GM12878 (cell line): ENCODE measurements around the gene SLC4A2. TPM values are rescaled to one million over a fixed set of nuclear protein-coding genes. Genes with fewer than 3 reads are reported as not detected.

Experiments
- ATAC-seq: fragments of 200-7000 bp; cut with Tn5 transposase; 3 replicates; pipeline ENCODE4 v1.9.1; 2020; ENCODE audit warnings: mild to moderate bottlenecking, moderate library complexity
- BruUV-seq: library from RNA; stranded (reverse); fragments of 400-500 nt; replicated peaks from 2 replicates; lab custom pipeline; 2021; lab: Mats Ljungman, UMichigan
- CTCF ChIA-PET: fragments of 300-600 bp; sonication (Branson Sonifier 250); formaldehyde crosslinking; extraction: SDS; loops from one replicate; lab custom pipeline; 2021; ENCODE audit warnings: inconsistent platforms; lab: Yijun Ruan, JAX
- POLR2A ChIA-PET: fragments of 350-600 bp; formaldehyde crosslinking; extraction: SDS; loops from one replicate; lab custom pipeline; 2021; ENCODE audit warnings: inconsistent platforms; lab: Charles Lee
- RAD21 ChIA-PET: fragments of 300-600 bp; sonication (Branson Sonifier 250); formaldehyde crosslinking; loops from one replicate; lab custom pipeline; 2023; ENCODE audit warnings: antibody characterized with exemption; ENCODE audit not compliant: unreplicated experiment; lab: Charles Lee
- SMC1A ChIA-PET: fragments of 300-600 bp; sonication (Branson Sonifier 250); formaldehyde crosslinking; loops from one replicate; lab custom pipeline; 2023; ENCODE audit not compliant: unreplicated experiment, uncharacterized antibody; lab: Charles Lee
- DNase-seq: peaks from one replicate; pipeline ENCODE4 v3.0.0-alpha.2; 2011; ENCODE audit warnings: low read depth, low spot score
- FAIRE-seq: peaks from 3 replicates; lab custom pipeline; 2011; peaks lifted over from hg19 to GRCh38; lab: Jason Lieb, UNC
- H2AFZ ChIP-seq: 2 replicates; pipeline ENCODE4 v1.6.0; 2011; ENCODE audit warnings: low read depth, low read length, control low read depth; ENCODE audit not compliant: control insufficient read depth
- H3K27ac ChIP-seq: 2 replicates; pipeline ENCODE4 v1.5.1; 2011; ENCODE audit warnings: control low read depth; ENCODE audit not compliant: control insufficient read depth, insufficient read depth
- H3K27me3 ChIP-seq, 2 experiments: replicated peaks in 1 of 2; 2 replicates each; pipeline versions ENCODE4 v1.6.0 to v1.6.1; 2011; ENCODE audit warnings: low read length in 1 of 2; ENCODE audit not compliant: control insufficient read depth in 2 of 2, insufficient read depth in 2 of 2
- H3K36me3 ChIP-seq, 2 experiments: 2 replicates each; pipeline ENCODE4 v1.5.1; 2011; ENCODE audit warnings: low read length in 1 of 2; ENCODE audit not compliant: control insufficient read depth in 2 of 2, insufficient read depth in 2 of 2
- H3K4me1 ChIP-seq: 2 replicates; pipeline ENCODE4 v1.6.1; 2011; ENCODE audit warnings: mild to moderate bottlenecking, low read length, moderate library complexity, mixed read lengths; ENCODE audit not compliant: control insufficient read depth, insufficient read depth
- H3K4me2 ChIP-seq: 2 replicates; pipeline ENCODE4 v1.6.0; 2011; ENCODE audit warnings: control low read depth; ENCODE audit not compliant: control insufficient read depth, insufficient read depth
- H3K4me3 ChIP-seq: fragments of 200-600 bp; sonication (generic); 2 replicates; pipeline ENCODE4 v1.5.1; 2016
- H3K79me2 ChIP-seq: 2 replicates; pipeline ENCODE4 v1.6.0; 2011; ENCODE audit warnings: low read length; ENCODE audit not compliant: control insufficient read depth, insufficient read depth
- H3K9ac ChIP-seq: 2 replicates; pipeline ENCODE4 v1.8.0; 2011; ENCODE audit warnings: low read length, control low read depth, mixed read lengths; ENCODE audit not compliant: control insufficient read depth, insufficient read depth
- H3K9me3 ChIP-seq: replicated peaks from 3 replicates; pipeline ENCODE4 v1.5.1; 2011; ENCODE audit warnings: mild to moderate bottlenecking, low read length; ENCODE audit not compliant: control insufficient read depth, insufficient read depth
- H4K20me1 ChIP-seq: 2 replicates; pipeline ENCODE4 v1.6.0; 2011; ENCODE audit not compliant: control insufficient read depth, insufficient read depth
- E2F8 ChIP-seq: fragments of 450-650 bp; IDR thresholded peaks from 2 replicates; pipeline ENCODE4 v1.6.1; 2018; ENCODE audit warnings: mild to moderate bottlenecking, low read depth, moderate library complexity; ENCODE audit not compliant: partially characterized antibody
- EGR1 ChIP-seq, 2 experiments: IDR thresholded peaks; 1 replicate in 1 of 2; 2 replicates in 1 of 2; pipeline ENCODE4 v1.6.1; 2011 to 2012; ENCODE audit warnings: low read depth in 2 of 2, low read length in 2 of 2, borderline replicate concordance in 1 of 2, mild to moderate bottlenecking in 1 of 2, moderate library complexity in 1 of 2
- HDAC2 ChIP-seq: fragments of 200-600 bp; sonication (generic); IDR thresholded peaks from 2 replicates; pipeline ENCODE4 v1.6.1; 2017
- HSF1 ChIP-seq: fragments of 150-350 bp; IDR thresholded peaks from 2 replicates; pipeline ENCODE4 v1.6.1; 2014; ENCODE audit warnings: mild to moderate bottlenecking, low read depth, low read length
- JUNB ChIP-seq: IDR thresholded peaks from 2 replicates; pipeline ENCODE4 v1.6.1; 2016; ENCODE audit warnings: antibody characterized with exemption, mild to moderate bottlenecking
- KDM1A ChIP-seq: fragments of 200-600 bp; sonication (generic); IDR thresholded peaks from 2 replicates; pipeline ENCODE4 v1.6.1; 2016; ENCODE audit warnings: borderline replicate concordance
- MYC ChIP-seq: IDR thresholded peaks from 2 replicates; pipeline ENCODE4 v1.6.1; 2011; ENCODE audit warnings: mild to moderate bottlenecking, low read length, moderate library complexity, inconsistent platforms; ENCODE audit not compliant: insufficient read depth, insufficient replicate concordance, insufficient read length, severe bottlenecking
- NBN ChIP-seq: fragments of 450-650 bp; IDR thresholded peaks from 2 replicates; pipeline ENCODE4 v1.6.1; 2016
- NFIC ChIP-seq: IDR thresholded peaks from 2 replicates; pipeline ENCODE4 v1.6.1; 2012; ENCODE audit warnings: low read depth, mild to moderate bottlenecking, inconsistent platforms, low read length, moderate library complexity
- NFYB ChIP-seq: IDR thresholded peaks from 2 replicates; pipeline ENCODE4 v1.6.1; 2011; ENCODE audit warnings: low read depth, mild to moderate bottlenecking, low read length, improper control_type of control experiment, moderate library complexity; ENCODE audit not compliant: insufficient read depth
- NRF1 ChIP-seq: conservative IDR thresholded peaks from 2 replicates; pipeline ENCODE4 v1.6.1; 2011; ENCODE audit warnings: mild to moderate bottlenecking, low read depth, low read length, improper control_type of control experiment
- RCOR1 ChIP-seq: conservative IDR thresholded peaks from 2 replicates; pipeline ENCODE4 v1.6.1; 2012; ENCODE audit warnings: low read depth, low read length, improper control_type of control experiment
- TARDBP ChIP-seq: IDR thresholded peaks from 2 replicates; pipeline ENCODE4 v1.6.1; 2016; ENCODE audit warnings: borderline replicate concordance
- YBX1 ChIP-seq: fragments of 450-650 bp; IDR thresholded peaks from 2 replicates; pipeline ENCODE4 v1.6.1; 2016; ENCODE audit warnings: antibody characterized with exemption
- WGBS: methylation state at CpG from one replicate; pipeline ENCODE4 v1.1.6; 2016; ENCODE audit warnings: low lambda C conversion rate; ENCODE audit not compliant: insufficient replicate concordance, insufficient coverage; ENCODE audit errors: missing lambda C conversion rate; 5-methylcytosine and 5-hydroxymethylcytosine counted together
- in situ Hi-C: fragments of 300-500 bp; cut with MboI; formaldehyde crosslinking; loops from 9 replicates; pipeline ENCODE4 v1.14.3; 2018; ENCODE audit warnings: mixed read lengths
- intact Hi-C: fragments of 100-400 bp; cut with micrococcal nuclease; formaldehyde crosslinking; loops from one replicate; pipeline ENCODE4 v1.14.2; 2022; ENCODE audit not compliant: unreplicated experiment
- polyA plus RNA-seq, 11 experiments: library from polyadenylated mRNA; depleted of rRNA in 4 of 11; unstranded in 6 of 11; stranded (reverse) in 5 of 11; fragments of >200 nt; fragmentation: Nextera tagmentation in 4 of 11; fragmentation: Illumina TruSeq in 1 of 11; extraction: Ambion mirVana in 4 of 11; extraction: Trizol in 1 of 11; gene quantifications; 1 replicate in 1 of 11; 2 replicates in 10 of 11; pipeline versions ENCODE4 v1.2.1 to v1.2.3, GENCODE V29; 2011 to 2016; ENCODE audit warnings: inconsistent platforms in 2 of 11, missing spikeins in 2 of 11, low read depth in 1 of 11
- total RNA-seq, 4 experiments: library from RNA; depleted of rRNA in 3 of 4; stranded (reverse); fragments of >200 nt in 3 of 4; fragmentation: Illumina TruSeq in 1 of 4; extraction: Trizol in 1 of 4; gene quantifications; 2 replicates each; pipeline versions ENCODE4 v1.2.1 to v1.2.3, GENCODE V29; 2013 to 2021

Gene SLC4A2
- total and polyA plus RNA-seq, 10 of the 15 experiments (the other 5 are each of a cell fraction or from before 2014, with no cell fraction given), result 2.7 to 78.6 (median 30.1) TPM

GRCh38 chr7:151045262-151045661, 14.1 kb upstream of the SLC4A2 start:
- Histone ChIP-seq H3K36me3 (no peaks in the 10 kb centered on the region), H3K27ac (no peak overlapping the region), H3K9me3 (no peaks in the 10 kb centered on the region), H3K4me1 (no peaks in the 10 kb centered on the region), H4K20me1 (no peaks in the 10 kb centered on the region)
- FAIRE-seq, result no peak
- WGBS, result 97% methylated on average over 9 of the region's 11 CpGs
- no peak for DNase-seq
- no peak for ATAC-seq
- TF ChIP-seq EGR1 (IDR thresholded peaks at IDR 0.05; ENCODE audit: borderline replicate concordance in 1 of 2, low read depth in 2 of 2, low read length in 2 of 2) (no peak), RCOR1 (no peak), HDAC2 (no peak), KDM1A (no peak), JUNB (no peak), HSF1 (no peak), NBN (no peak), NRF1 (no peak), YBX1 (no peak), E2F8 (no peak), MYC (no peak), NFYB (no peak), NFIC (no peak), TARDBP (no peak)
- TF ChIP-seq, all 136 proteins: peak for 0
- intact Hi-C loops (no loop called here), in situ Hi-C loops (no loop called here)
- no TSS peak for BruUV-seq
- Histone ChIP-seq H3K27me3 (no peaks in the 10 kb centered on the region), H2AFZ (no peak overlapping the region), H3K79me2 (no peaks in the 10 kb centered on the region), H3K4me3 (no peak overlapping the region), H3K4me2 (no peak overlapping the region), H3K9ac (no peak overlapping the region)
- CTCF ChIA-PET, result no interaction called here
- RAD21 ChIA-PET, result no interaction called here
- POLR2A ChIA-PET, result no interaction called here
- SMC1A ChIA-PET, result interaction anchor here (1.5 kb wide), 1 partner anchor 17 kb away, joined by 3 read pairs; the partner anchor contains the start of gene ABCB8
